Nephron (organoid): ENCODE results near the gene LRP8.

Experiments used
- H3K27ac Mint-ChIP-seq, 3 experiments: 2 replicates each; pipeline ENCODE4 v1.8.0; 2020; ENCODE audit warnings: mixed read lengths in 3 of 3, mild to moderate bottlenecking in 2 of 3, moderate library complexity in 1 of 3
- H3K27me3 Mint-ChIP-seq: 2 replicates; pipeline ENCODE4 v1.8.0; 2021; ENCODE audit warnings: low read depth, mild to moderate bottlenecking, moderate library complexity, mixed read lengths
- H3K36me3 Mint-ChIP-seq: 2 replicates; pipeline ENCODE4 v1.8.0; 2020; ENCODE audit warnings: low read depth, mixed read lengths
- H3K4me1 Mint-ChIP-seq: 2 replicates; pipeline ENCODE4 v1.8.0; 2020; ENCODE audit warnings: mixed read lengths
- H3K4me3 Mint-ChIP-seq, 3 experiments: 2 replicates each; pipeline ENCODE4 v1.8.0; 2020; ENCODE audit warnings: mild to moderate bottlenecking in 3 of 3, mixed read lengths in 3 of 3, moderate library complexity in 2 of 3
- H3K9me3 Mint-ChIP-seq: 2 replicates; pipeline ENCODE4 v1.8.0; 2020; ENCODE audit warnings: mixed read lengths
- CTCF ChIP-seq, 3 experiments: fragments of 200-600 bp; sonication (generic); IDR thresholded peaks; one replicate each; pipeline ENCODE4 v1.5.0; 2021; ENCODE audit warnings: antibody characterized with exemption in 3 of 3; ENCODE audit not compliant: unreplicated experiment in 3 of 3

Gene LRP8

GRCh38 chr1:53327182-53327913 is 522 bp downstream of the LRP8 start:
- H3K4me1 Mint-ChIP-seq = peaks cover 32% of the 10 kb centered on the region
- no peak for TF ChIP-seq CTCF (IDR thresholded peaks at IDR 0.05; ENCODE audit: unreplicated experiment in 3 of 3)
- peaks cover 56% of the 10 kb centered on the region for H3K27me3 Mint-ChIP-seq
- peak overlapping the region; percentile 87 to 93 (median 92) for H3K4me3 Mint-ChIP-seq
- no peaks in the 10 kb centered on the region for H3K9me3 Mint-ChIP-seq
- H3K27ac Mint-ChIP-seq = no peak overlapping the region
- H3K36me3 Mint-ChIP-seq = no peaks in the 10 kb centered on the region

GRCh38 chr1:53326598-53327181 is 1.2 kb downstream of the LRP8 start:
- H3K27me3 Mint-ChIP-seq = peaks cover 55% of the 10 kb centered on the region
- no peaks in the 10 kb centered on the region for H3K36me3 Mint-ChIP-seq
- no peak overlapping the region for H3K27ac Mint-ChIP-seq
- no peaks in the 10 kb centered on the region for H3K9me3 Mint-ChIP-seq
- H3K4me1 Mint-ChIP-seq = peaks cover 36% of the 10 kb centered on the region
- H3K4me3 Mint-ChIP-seq = peak overlapping the region; percentile 92 to 93 (median 93)
- TF ChIP-seq CTCF (IDR thresholded peaks at IDR 0.05; ENCODE audit: unreplicated experiment in 3 of 3) = no peak

GRCh38 chr1:53326088-53326597 is 1.7 kb downstream of the LRP8 start:
- peak overlapping the region in 1 of 3 experiments; percentile 67 for H3K27ac Mint-ChIP-seq
- H3K27me3 Mint-ChIP-seq = peaks cover 51% of the 10 kb centered on the region
- H3K9me3 Mint-ChIP-seq = no peaks in the 10 kb centered on the region
- peaks cover 36% of the 10 kb centered on the region for H3K4me1 Mint-ChIP-seq
- H3K36me3 Mint-ChIP-seq = no peaks in the 10 kb centered on the region
- H3K4me3 Mint-ChIP-seq = peak overlapping the region; percentile 92 to 93 (median 93)
- no peak for TF ChIP-seq CTCF (IDR thresholded peaks at IDR 0.05; ENCODE audit: unreplicated experiment in 3 of 3)

- H3K4me3 Mint-ChIP-seq = peak overlapping the region; percentile 92 to 93 (median 93)
- peak overlapping the region in 2 of 3 experiments; percentile 14 to 20 for H3K27ac Mint-ChIP-seq
- no peaks in the 10 kb centered on the region for H3K9me3 Mint-ChIP-seq
- no peaks in the 10 kb centered on the region for H3K36me3 Mint-ChIP-seq
- peaks cover 40% of the 10 kb centered on the region for H3K4me1 Mint-ChIP-seq
- peaks cover 50% of the 10 kb centered on the region for H3K27me3 Mint-ChIP-seq
- TF ChIP-seq CTCF (IDR thresholded peaks at IDR 0.05; ENCODE audit: unreplicated experiment in 3 of 3) = no peak
These were observed 2.4 kb downstream of the LRP8 start for GRCh38 chr1:53325326-53326087.

- peaks cover 40% of the 10 kb centered on the region for H3K4me1 Mint-ChIP-seq
- no peaks in the 10 kb centered on the region for H3K36me3 Mint-ChIP-seq
- no peaks in the 10 kb centered on the region for H3K9me3 Mint-ChIP-seq
- peak overlapping the region; percentile 92 to 93 (median 93) for H3K4me3 Mint-ChIP-seq
- H3K27ac Mint-ChIP-seq = peak overlapping the region in 2 of 3 experiments; percentile 14 to 35
- peaks cover 43% of the 10 kb centered on the region for H3K27me3 Mint-ChIP-seq
- TF ChIP-seq CTCF (IDR thresholded peaks at IDR 0.05; ENCODE audit: unreplicated experiment in 3 of 3) = no peak
These were observed 3.1 kb downstream of the LRP8 start for GRCh38 chr1:53324728-53325297.
